BJ (cell line): ENCODE results near the gene LMAN2. TPM values are rescaled to one million over a fixed set of nuclear protein-coding genes. Genes with fewer than 3 reads are reported as not detected.

ENCODE experiments used
- CTCF ChIA-PET: fragments of 350-600 bp; formaldehyde crosslinking; extraction: SDS; loops from one replicate; lab custom pipeline; 2021; ENCODE audit warnings: antibody characterized with exemption, inconsistent platforms; lab: Yijun Ruan, JAX
- POLR2A ChIA-PET: fragments of 300-600 bp; sonication (Branson Sonifier 250); formaldehyde crosslinking; extraction: SDS; loops from one replicate; lab custom pipeline; 2021; ENCODE audit warnings: antibody characterized with exemption; lab: Charles Lee
- DNase-seq: peaks from one replicate; pipeline ENCODE4 v3.0.0-alpha.2; 2011; ENCODE audit warnings: low read depth
- H3K27me3 ChIP-seq: 2 replicates; pipeline ENCODE4 v1.6.0; 2011; ENCODE audit warnings: low read length; ENCODE audit not compliant: control insufficient read depth, insufficient read depth
- H3K36me3 ChIP-seq: 2 replicates; pipeline ENCODE4 v1.5.1; 2011; ENCODE audit warnings: low read length; ENCODE audit not compliant: control insufficient read depth, insufficient read depth
- H3K4me3 ChIP-seq: 2 replicates; pipeline ENCODE4 v1.5.1; 2011; ENCODE audit warnings: low read depth, mild to moderate bottlenecking, control low read depth, low read length
- CTCF ChIP-seq: IDR thresholded peaks from 2 replicates; pipeline ENCODE4 v1.5.1; 2011; ENCODE audit warnings: low read depth, mild to moderate bottlenecking, control low read depth, inconsistent platforms, low read length, moderate library complexity; ENCODE audit not compliant: insufficient read depth
- polyA minus RNA-seq: library from RNA; depleted of rRNA, polyadenylated mRNA; stranded (reverse); fragments of >200 nt; gene quantifications from 2 replicates; pipeline ENCODE4 v1.2.3, GENCODE V29; 2011; rRNA and poly(A)+ RNA removed
- polyA plus RNA-seq: library from polyadenylated mRNA; depleted of rRNA; stranded (reverse); fragments of >200 nt; gene quantifications from 2 replicates; pipeline ENCODE4 v1.2.3, GENCODE V29; 2011; rRNA removed

LMAN2 gene, protein sequence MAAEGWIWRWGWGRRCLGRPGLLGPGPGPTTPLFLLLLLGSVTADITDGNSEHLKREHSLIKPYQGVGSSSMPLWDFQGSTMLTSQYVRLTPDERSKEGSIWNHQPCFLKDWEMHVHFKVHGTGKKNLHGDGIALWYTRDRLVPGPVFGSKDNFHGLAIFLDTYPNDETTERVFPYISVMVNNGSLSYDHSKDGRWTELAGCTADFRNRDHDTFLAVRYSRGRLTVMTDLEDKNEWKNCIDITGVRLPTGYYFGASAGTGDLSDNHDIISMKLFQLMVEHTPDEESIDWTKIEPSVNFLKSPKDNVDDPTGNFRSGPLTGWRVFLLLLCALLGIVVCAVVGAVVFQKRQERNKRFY
- polyA plus RNA-seq: 228 and 248 TPM in 2 replicates
- 185 and 254 TPM in 2 replicates for polyA minus RNA-seq

DNA sequence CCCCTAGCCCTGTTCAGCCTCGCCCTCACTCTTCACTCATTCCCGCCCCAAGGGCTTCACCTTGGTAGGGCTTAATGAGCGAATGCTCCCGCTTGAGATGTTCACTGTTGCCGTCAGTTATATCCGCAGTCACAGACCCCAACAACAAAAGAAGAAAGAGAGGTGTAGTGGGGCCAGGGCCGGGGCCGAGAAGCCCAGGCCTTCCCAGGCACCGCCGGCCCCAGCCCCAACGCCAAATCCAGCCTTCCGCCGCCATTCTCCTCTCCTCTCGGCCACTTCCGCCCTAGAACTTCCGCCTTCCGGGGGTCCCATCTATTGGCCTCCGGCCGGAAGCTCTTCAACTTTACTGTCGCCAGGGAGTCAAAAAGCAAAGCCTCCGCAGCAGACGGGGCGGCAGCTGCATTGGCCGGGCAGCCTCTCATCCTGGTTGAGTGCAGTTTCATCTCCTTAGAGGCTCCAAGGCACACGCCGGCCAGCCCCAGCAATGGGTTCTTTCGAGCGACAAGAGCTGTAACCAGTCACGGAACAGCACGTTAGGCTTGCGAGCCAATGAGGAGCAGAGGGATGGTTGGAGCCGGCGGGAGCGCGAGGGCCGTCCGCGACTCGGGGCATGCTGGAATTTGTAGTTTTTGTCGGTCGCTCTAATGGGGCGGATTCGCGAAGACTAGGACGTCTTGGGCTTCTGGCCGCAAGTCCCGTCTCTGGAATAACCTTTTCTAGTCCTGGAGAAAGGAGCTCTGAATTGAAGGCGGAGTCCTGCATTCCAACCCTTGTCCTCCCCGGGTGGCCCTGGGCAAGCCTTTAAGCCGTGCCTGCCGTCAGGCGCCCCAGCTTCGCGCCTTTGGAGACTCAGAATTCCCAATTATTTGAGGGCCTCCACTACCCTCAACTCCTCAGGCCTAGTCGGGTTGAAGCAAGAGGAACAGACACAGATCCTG lies at the start of gene LMAN2:
Gene LMAN2 (minus strand): TSS at position 277 of the 938 bp plus-strand sequence. CDS start 21 bp downstream, at position 256.
- POLR2A ChIA-PET: no interaction called here
- CTCF ChIA-PET: interaction anchor here (0.6 to 1.8 kb wide), 13 partner anchors 10 to 869 kb away, joined by 3 to 9 read pairs (median 3); no protein-coding TSS in a partner anchor
- no peak for TF ChIP-seq CTCF
- H3K36me3 ChIP-seq: peaks cover 3% of the 10 kb centered on the region
- peak within 1 kb of the TSS; percentile 98 for H3K4me3 ChIP-seq
- DNase-seq: peak; percentile 76
- H3K27me3 ChIP-seq: 0 out of 2 replicates have a peak, but pooled peaks cover 2% of the 10 kb centered on the region

DNA sequence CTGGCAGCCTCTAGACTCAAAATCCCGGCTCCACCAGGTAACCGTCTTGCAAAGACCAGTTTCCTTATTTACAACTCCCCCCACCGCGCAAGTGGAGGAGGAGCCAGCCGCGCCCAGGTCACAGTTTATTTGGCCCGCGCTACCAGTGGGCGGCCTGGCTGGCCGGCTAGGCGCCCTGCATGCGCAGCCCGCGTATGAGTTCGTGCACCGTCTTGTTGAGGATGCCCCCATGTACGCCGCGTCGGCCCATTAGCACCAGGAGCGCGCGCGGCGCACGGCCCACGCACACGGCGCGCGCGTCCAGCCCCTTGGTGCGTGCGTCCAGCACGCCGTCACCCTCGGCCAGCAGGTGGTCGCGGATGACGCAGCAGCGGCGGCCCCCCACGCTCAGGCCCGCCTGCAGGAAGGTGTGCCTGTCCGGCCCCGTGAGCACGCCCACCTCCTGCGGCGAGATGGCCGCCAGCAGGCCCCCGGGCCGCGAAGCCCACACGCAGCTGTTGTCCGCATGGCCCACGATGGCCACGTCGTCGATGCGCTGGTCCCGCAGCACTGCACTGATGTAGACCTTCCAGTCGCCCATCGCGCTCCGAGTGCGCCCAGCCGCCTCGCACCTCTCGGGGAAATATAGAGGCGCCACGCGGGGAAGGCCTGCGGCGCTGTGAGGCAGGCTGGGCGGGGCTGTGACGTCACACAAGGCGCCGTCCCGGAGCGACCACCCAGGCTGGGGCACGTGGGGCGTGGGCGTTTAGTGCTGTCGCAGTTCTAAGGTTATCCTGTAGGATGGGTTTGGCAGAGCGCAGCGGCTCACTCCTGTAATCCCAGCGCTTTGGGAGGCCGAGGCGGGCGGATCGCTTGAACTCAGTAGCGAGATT lies 48.8 kb upstream of the LMAN2 start, which contains the start of gene PFN3:
Gene PFN3 (minus strand): TSS at position 665 of the 872 bp plus-strand sequence. CDS start 85 bp downstream, at position 580.
- no peaks in the 10 kb centered on the region for H3K36me3 ChIP-seq
- no peak for DNase-seq
- ChIA-PET CTCF (interaction anchor here (0.7 to 10.0 kb wide), 3 partner anchors 7 to 52 kb away, joined by 3 to 352 read pairs (median 187); partner anchors contain the start of gene PRR7), POLR2A (no interaction called here)
- TF ChIP-seq CTCF: no peak
- no peak within 1 kb of the TSS for H3K4me3 ChIP-seq
- H3K27me3 ChIP-seq: peaks cover 37% of the 10 kb centered on the region

- H3K4me3 ChIP-seq: no peak overlapping the region
- POLR2A ChIA-PET: no interaction called here
- no peak for TF ChIP-seq CTCF
- DNase-seq: no peak
- peaks cover 35% of the 10 kb centered on the region for H3K27me3 ChIP-seq
- H3K36me3 ChIP-seq: no peaks in the 10 kb centered on the region
- CTCF ChIA-PET: interaction anchor here (0.6 to 3.2 kb wide), 5 partner anchors 8 to 499 kb away, joined by 3 to 14 read pairs (median 3); no protein-coding TSS in a partner anchor
Measured at GRCh38 chr5:177397875-177398390, 46.5 kb upstream of the LMAN2 start.

DNA sequence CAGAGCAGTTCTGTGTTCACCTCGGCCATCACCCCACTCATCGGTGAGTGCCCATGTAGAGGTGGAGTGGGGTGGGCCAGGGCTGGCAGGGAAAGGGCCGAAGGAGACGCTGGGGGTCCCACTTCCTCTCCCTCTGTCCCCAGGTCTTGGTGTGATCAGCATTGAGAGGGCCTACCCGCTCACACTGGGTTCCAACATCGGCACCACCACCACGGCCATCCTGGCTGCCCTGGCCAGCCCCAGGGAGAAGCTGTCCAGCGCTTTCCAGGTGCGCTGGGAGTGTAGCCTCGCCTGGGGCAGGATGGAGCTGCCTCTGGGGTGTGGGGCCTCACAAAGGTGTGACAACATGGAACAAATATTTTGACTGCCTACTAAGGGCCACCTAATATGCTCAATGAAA lies 45.3 kb upstream of the LMAN2 start:
- H3K36me3 ChIP-seq: no peaks in the 10 kb centered on the region
- no peak for TF ChIP-seq CTCF
- POLR2A ChIA-PET: no interaction called here
- CTCF ChIA-PET: interaction anchor here (3.2 to 9.1 kb wide), 2 partner anchors 8 to 58 kb away, joined by 14 to 187 read pairs; partner anchors contain the start of genes F12 and PFN3
- DNase-seq: no peak
- H3K27me3 ChIP-seq: peaks cover 27% of the 10 kb centered on the region
- H3K4me3 ChIP-seq: no peak overlapping the region
